GM12874 (cell line): ENCODE results near the gene PDSS2.

ENCODE experiments used
- TF ChIP-seq, protein P1 (sequence below): IDR thresholded peaks from 2 replicates; pipeline ENCODE4 v1.5.1; 2011; ENCODE audit warnings: low read depth, mild to moderate bottlenecking, control low read depth, low read length, moderate library complexity; ENCODE audit not compliant: insufficient read depth

PDSS2 gene

GRCh38 chr6:107284805-107285204 is 174.6 kb downstream of the PDSS2 start:
- TF ChIP-seq, protein P1, sequence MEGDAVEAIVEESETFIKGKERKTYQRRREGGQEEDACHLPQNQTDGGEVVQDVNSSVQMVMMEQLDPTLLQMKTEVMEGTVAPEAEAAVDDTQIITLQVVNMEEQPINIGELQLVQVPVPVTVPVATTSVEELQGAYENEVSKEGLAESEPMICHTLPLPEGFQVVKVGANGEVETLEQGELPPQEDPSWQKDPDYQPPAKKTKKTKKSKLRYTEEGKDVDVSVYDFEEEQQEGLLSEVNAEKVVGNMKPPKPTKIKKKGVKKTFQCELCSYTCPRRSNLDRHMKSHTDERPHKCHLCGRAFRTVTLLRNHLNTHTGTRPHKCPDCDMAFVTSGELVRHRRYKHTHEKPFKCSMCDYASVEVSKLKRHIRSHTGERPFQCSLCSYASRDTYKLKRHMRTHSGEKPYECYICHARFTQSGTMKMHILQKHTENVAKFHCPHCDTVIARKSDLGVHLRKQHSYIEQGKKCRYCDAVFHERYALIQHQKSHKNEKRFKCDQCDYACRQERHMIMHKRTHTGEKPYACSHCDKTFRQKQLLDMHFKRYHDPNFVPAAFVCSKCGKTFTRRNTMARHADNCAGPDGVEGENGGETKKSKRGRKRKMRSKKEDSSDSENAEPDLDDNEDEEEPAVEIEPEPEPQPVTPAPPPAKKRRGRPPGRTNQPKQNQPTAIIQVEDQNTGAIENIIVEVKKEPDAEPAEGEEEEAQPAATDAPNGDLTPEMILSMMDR: no peak

DNA sequence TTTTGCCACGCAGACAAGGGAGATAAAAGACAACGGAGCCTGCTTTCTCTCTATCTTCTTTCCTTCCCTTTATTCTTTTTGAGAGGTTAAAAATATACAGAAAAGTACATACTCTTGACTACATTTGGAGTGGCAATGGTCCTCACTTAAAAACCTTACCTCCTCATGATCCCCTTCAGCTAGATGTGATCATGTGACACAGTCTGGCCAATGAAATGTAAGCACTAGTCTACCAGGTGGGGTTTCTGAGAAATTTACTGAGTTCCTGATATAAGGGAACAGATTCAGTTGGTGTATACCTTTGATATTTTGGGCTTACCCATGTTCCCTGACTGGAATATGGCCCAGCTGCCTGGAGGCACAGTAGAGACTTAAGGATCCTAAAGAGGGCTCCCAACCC is 178.6 kb downstream of the PDSS2 start:
- TF ChIP-seq, protein P1: no peak

DNA sequence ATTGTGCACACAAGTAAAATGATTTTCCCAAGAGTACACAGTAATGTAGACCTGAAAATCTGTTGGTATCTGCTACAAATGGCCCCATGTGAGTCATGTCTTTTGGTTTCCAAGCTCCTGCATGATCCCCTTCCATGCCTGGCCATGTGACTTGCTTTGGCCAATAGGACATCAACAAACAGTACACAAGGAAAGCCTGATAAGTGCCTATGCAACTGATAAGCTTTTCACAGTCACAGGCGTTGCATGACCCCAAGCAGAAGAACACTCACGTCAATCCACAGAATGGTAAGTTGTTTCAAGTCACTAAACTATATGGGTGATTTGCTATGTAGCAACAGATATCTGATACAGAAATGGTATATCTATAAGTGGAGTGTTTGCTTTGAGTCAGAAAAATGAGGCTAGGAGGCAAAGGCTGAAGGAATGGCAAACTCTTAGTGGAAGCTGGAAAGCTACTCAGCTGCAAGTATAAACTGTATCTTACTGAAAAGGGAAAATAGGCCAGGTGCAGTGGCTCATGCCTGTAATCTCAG is 184.0 kb downstream of the PDSS2 start:
- TF ChIP-seq, protein P1: no peak

- TF ChIP-seq, protein P1: no peak
Observed at GRCh38 chr6:107274288-107274687, 185.1 kb downstream of the PDSS2 start.

GRCh38 chr6:107272246-107272645 is 187.1 kb downstream of the PDSS2 start:
- TF ChIP-seq, protein P1: no peak

DNA sequence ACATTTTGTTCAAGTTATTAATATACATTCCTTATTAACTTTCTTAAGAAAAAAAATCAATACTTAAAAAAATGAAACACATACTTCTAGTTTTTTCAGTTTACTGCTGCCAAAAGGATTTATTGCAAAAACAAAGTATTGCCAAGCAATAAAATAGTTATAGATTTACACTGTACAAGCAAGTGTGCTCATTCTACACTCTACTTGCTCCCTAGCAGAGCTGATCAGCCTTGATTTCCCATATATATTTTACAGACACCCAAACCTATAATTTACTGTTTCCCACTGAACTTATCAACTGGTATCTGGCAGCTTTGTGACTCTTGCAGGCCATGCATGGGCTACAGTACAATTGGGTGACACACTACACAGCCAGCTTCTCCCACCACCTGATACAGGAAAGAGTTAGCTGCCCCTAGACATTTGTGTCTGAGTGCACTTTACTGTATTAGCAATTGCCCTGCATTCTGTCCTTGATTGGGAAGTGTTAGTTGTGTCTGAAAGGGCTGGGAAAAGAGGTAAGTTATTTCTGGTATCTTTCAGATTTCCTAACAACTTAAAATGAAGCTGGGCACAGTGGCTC is 188.1 kb downstream of the PDSS2 start:
- TF ChIP-seq, protein P1: no peak

DNA sequence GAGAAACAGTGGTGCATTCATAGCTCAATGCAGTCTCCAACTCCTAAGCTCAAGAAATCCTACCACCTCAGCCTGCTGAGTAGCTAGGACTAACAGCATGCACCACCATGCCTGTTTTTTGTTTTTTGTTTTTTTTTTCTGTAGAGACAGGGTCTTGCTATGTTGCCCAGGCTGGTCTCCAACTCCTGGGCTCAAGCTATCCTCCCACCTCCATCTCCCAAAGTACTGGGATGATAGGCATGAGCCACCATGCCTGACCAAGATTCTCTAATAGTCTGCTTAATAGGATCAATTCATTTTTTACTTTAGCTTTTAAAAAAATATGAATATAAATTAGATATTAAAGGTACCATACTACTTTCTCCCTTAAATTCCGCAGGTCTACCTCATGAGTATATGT is 191.7 kb downstream of the PDSS2 start:
- TF ChIP-seq, protein P1: no peak
